Activated T-cell treated with anti-CD3 and anti-CD28 coated beads, Interleukin-2, amount 50 U/mL, for 4 hours (primary cell): ENCODE results near the gene PAX7. TPM values are rescaled to one million over a fixed set of nuclear protein-coding genes. Genes with fewer than 3 reads are reported as not detected.

Experiments used
- ATAC-seq, 2 donors: fragments of 200-7000 bp; cut with Tn5 transposase; one replicate each; pipeline ENCODE4 v1.10.0; 2021
- DNase-seq: peaks from one replicate; pipeline ENCODE4 v3.0.0-alpha.2; 2020
- H3K27me3 Mint-ChIP-seq: one replicate; pipeline ENCODE4 v1.8.0; 2021; ENCODE audit warnings: low read depth, mixed read lengths
- H3K36me3 Mint-ChIP-seq: one replicate; pipeline ENCODE4 v1.8.0; 2022; ENCODE audit warnings: mixed read lengths; ENCODE audit not compliant: insufficient read depth
- H3K4me1 Mint-ChIP-seq: one replicate; pipeline ENCODE4 v1.8.0; 2021; ENCODE audit warnings: low read depth, mixed read lengths
- H3K4me3 Mint-ChIP-seq: one replicate; pipeline ENCODE4 v1.8.0; 2021; ENCODE audit warnings: mild to moderate bottlenecking, moderate library complexity, mixed read lengths
- H3K9me3 Mint-ChIP-seq: one replicate; pipeline ENCODE4 v1.8.0; 2021; ENCODE audit warnings: mixed read lengths
- total RNA-seq, 3 donors: library from RNA; stranded (reverse); gene quantifications; one replicate each; pipeline ENCODE4 v1.2.1, GENCODE V29; 2021

PAX7 gene
- total RNA-seq, 3 donors from 2014 or later: not detected

GRCh38 chr1:18725231-18725895, 94.7 kb downstream of the PAX7 start:
- Mint-ChIP-seq H3K4me3 (no peak overlapping the region), H3K36me3 (no peaks in the 10 kb centered on the region), H3K4me1 (no peaks in the 10 kb centered on the region), H3K27me3 (peaks cover 64% of the 10 kb centered on the region), H3K9me3 (no peaks in the 10 kb centered on the region)
- DNase-seq: no peak
- no peak for ATAC-seq

DNA sequence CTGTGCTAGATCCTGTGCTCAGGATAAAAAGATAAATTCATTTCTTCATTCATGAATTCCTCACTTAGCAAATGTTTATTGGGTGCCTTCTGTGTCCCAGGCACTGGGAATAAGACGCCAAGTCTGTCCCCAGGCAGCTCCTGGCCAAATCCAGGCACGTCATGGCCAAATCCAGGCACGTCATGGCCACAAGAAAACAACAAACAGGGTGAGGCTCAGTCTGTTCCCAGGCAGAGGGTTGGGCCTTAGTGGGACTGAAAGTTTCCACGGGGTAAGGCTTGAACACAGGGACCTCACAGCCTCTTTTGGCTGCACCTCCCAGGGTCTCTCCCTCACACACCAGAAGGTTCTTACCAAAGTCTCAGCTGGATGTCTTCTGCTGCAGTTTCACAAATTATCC, 95.7 kb downstream of the PAX7 start:
- Mint-ChIP-seq H3K9me3 (no peaks in the 10 kb centered on the region), H3K36me3 (no peaks in the 10 kb centered on the region), H3K4me1 (no peaks in the 10 kb centered on the region), H3K4me3 (no peak overlapping the region), H3K27me3 (peaks cover 61% of the 10 kb centered on the region)
- no peak for DNase-seq
- ATAC-seq: no peak

- Mint-ChIP-seq H3K4me3 (no peak overlapping the region), H3K36me3 (no peaks in the 10 kb centered on the region), H3K27me3 (peaks cover 60% of the 10 kb centered on the region), H3K9me3 (no peaks in the 10 kb centered on the region), H3K4me1 (no peaks in the 10 kb centered on the region)
- DNase-seq (no peak), ATAC-seq (no peak)
Measured at GRCh38 chr1:18727956-18728355, 97.3 kb downstream of the PAX7 start.

GRCh38 chr1:18730321-18730720, 99.7 kb downstream of the PAX7 start:
- H3K27me3 Mint-ChIP-seq: peaks cover 61% of the 10 kb centered on the region
- no peaks in the 10 kb centered on the region for H3K4me1 Mint-ChIP-seq
- ATAC-seq: no peak
- no peaks in the 10 kb centered on the region for H3K36me3 Mint-ChIP-seq
- H3K4me3 Mint-ChIP-seq: no peak overlapping the region
- no peaks in the 10 kb centered on the region for H3K9me3 Mint-ChIP-seq
- no peak for DNase-seq

GRCh38 chr1:18731148-18731547, 100.5 kb downstream of the PAX7 start:
- ATAC-seq (no peak), DNase-seq (no peak)
- Mint-ChIP-seq H3K36me3 (no peaks in the 10 kb centered on the region), H3K27me3 (peaks cover 59% of the 10 kb centered on the region), H3K4me1 (no peaks in the 10 kb centered on the region), H3K4me3 (no peak overlapping the region), H3K9me3 (no peaks in the 10 kb centered on the region)

DNA sequence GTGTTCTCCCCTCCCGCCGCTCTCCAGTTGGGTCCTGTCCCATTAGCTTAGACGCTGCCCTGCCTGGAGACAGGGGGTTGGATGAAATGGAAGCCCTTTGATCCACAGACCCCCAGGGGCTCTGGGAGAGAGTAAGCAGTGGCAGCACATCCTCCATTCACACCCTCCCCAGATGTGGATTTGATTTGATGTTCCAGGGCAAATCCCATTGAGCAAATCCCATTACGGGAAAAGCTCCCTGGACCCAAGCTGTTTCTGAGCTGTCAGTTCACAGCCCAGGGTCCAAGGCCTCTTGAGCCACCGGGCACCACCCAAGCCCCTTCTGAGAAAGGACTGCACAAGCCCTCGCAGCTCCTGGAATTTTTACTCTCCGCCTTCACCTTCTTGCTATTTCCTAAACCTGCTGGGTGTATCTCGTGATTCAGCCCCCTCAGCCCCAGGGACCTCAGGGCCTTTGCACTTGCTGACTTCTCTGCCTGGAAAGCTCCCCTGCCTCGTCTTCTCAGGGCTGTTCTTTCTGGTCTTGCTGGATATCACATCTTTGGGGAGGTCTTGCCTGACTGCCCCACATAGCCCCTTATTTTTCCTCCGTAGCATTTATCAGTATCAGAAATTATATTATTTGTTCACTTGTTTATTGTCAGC, 101.1 kb downstream of the PAX7 start:
- Mint-ChIP-seq H3K4me3 (no peak overlapping the region), H3K9me3 (no peaks in the 10 kb centered on the region), H3K4me1 (no peaks in the 10 kb centered on the region), H3K27me3 (peaks cover 58% of the 10 kb centered on the region), H3K36me3 (no peaks in the 10 kb centered on the region)
- no peak for DNase-seq
- no peak for ATAC-seq

DNA sequence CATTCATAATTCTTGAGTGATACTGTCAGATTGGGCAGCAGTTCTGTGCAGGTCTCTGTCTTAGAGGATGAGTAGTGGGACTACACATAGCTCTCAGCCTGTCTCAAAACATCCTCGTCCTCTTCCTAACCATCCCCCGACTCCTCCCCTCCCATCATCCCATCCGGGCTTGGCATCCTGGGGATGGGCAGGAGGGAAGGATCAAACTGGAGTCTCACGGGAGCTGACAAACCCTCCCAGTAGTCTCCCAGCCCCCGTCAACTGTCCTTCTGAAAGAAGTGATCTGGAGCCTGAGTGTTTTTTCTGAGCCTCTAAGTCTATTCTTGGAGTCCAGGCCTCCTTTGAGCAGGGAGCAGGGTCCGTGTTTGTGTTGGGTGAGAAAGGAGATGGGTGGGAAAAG, 102.0 kb downstream of the PAX7 start:
- ATAC-seq: no peak
- no peak for DNase-seq
- H3K4me3 Mint-ChIP-seq: no peak overlapping the region
- H3K27me3 Mint-ChIP-seq: peaks cover 48% of the 10 kb centered on the region
- H3K9me3 Mint-ChIP-seq: no peaks in the 10 kb centered on the region
- no peaks in the 10 kb centered on the region for H3K4me1 Mint-ChIP-seq
- no peaks in the 10 kb centered on the region for H3K36me3 Mint-ChIP-seq

DNA sequence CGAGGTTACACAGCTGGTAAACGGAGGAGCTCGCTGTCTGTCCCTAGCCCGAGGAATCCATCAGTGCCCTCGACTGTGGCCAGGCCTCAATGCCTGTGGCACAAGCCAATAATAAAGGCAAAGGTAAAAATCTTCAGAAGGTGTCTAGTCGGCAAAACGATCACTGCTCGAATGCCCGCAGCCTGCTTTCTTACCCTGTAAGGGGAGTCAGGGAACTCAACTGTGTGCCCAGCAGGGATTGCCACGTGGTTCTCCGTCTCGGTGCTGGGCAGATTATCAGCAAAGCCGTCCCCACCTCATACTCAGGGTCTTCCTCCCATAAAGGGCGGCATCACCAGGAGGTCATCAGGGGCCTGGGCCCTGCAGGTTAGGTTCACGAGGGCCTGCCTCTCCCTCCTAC, 103.4 kb downstream of the PAX7 start:
- DNase-seq (no peak), ATAC-seq (no peak)
- Mint-ChIP-seq H3K4me3 (no peak overlapping the region), H3K27me3 (peaks cover 44% of the 10 kb centered on the region), H3K4me1 (no peaks in the 10 kb centered on the region), H3K36me3 (no peaks in the 10 kb centered on the region), H3K9me3 (no peaks in the 10 kb centered on the region)

DNA sequence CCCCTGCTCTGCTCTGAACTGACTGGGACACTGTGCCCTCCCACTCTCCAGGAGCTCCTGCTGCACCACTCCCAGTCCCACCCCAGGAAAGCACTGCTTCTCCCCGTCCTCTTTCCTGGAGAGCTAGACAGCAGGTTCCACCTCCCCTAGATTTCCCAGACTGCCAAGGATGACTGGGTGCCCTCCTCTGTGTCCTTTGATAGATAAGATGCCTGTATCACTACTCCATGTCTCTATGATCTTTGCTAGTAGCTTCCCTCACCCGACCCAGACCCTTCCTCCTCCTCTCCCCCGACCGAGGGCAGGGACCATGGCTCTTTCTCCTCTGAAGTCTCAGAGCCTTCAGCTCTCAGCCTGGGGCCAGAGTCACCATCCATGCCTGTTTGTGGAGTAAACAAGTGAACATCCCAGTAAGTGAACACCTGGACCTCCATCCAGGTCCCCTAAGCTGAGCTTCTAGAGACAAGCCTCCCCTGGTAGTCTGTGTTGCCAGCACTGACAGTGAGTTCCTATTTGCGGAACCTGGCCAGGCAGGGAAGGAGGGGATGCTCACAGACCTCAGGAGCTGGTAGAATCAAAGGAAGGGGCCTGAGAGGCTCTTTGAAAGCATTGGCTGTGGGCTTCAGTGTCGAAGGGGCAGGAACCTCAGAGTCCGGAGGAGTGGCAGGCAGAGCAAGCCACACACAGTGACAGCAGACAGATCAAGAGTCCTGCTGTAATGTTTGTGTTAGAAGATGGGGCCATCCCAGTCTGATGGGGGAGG, 104.0 kb downstream of the PAX7 start:
- peaks cover 40% of the 10 kb centered on the region for H3K27me3 Mint-ChIP-seq

DNA sequence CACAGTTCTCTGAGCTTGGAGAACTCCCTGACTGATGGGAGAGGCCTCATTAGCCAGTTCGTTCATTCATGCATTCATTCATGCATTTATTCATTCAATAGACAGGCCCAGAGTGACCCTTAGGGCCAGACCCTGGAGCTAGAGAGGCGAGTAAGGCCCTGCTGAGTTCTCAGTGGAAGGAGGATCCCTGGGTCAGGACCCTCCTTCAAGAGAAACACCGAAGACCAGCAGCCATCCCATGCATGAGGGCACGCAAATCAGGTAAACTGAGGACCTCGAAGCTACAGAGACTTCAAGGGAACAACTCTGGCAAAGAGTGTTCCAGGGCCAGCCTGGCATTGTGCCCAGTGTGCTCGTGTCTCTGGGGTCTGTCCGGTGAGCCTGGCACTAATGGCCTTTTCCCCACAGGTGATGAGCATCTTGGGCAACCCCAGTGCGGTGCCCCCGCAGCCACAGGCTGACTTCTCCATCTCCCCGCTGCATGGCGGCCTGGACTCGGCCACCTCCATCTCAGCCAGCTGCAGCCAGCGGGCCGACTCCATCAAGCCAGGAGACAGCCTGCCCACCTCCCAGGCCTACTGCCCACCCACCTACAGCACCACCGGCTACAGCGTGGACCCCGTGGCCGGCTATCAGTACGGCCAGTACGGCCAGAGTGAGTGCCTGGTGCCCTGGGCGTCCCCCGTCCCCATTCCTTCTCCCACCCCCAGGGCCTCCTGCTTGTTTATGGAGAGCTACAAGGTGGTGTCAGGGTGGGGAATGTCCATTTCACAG, 104.8 kb downstream of the PAX7 start:
- no peaks in the 10 kb centered on the region for H3K9me3 Mint-ChIP-seq
- no peaks in the 10 kb centered on the region for H3K4me1 Mint-ChIP-seq
- H3K27me3 Mint-ChIP-seq: peaks cover 41% of the 10 kb centered on the region
- no peak for ATAC-seq
- H3K4me3 Mint-ChIP-seq: no peak overlapping the region
- no peaks in the 10 kb centered on the region for H3K36me3 Mint-ChIP-seq
- DNase-seq: no peak

More for the DNA sequence above, 104.0 kb downstream of the PAX7 start:
- ATAC-seq: no peak
- Mint-ChIP-seq H3K36me3 (no peaks in the 10 kb centered on the region), H3K4me1 (no peaks in the 10 kb centered on the region), H3K4me3 (no peak overlapping the region), H3K9me3 (no peaks in the 10 kb centered on the region)
- DNase-seq: no peak

DNA sequence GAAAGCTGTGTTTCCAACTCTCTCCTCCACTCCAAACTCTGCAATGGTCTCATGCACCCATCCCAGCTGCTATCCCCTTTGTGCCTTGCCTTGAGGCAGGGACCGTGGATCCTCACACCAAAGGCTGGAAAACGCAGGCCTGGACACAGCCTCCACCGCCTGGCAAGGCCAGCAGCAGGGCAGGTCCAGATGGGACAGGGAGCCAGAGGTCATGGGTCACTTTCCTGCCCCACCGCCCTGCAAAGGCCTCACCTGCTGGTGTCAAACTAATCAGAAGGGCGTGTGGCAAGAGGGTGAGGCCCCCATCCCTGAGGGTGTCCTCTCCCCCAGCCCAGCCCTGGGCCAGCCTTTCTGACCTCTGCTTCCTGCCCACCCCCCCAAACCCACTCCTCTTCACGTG, 106.3 kb downstream of the PAX7 start:
- H3K4me1 Mint-ChIP-seq: no peaks in the 10 kb centered on the region
- DNase-seq (no peak), ATAC-seq (no peak)
- H3K9me3 Mint-ChIP-seq: no peaks in the 10 kb centered on the region
- H3K36me3 Mint-ChIP-seq: no peaks in the 10 kb centered on the region
- no peak overlapping the region for H3K4me3 Mint-ChIP-seq
- H3K27me3 Mint-ChIP-seq: peaks cover 40% of the 10 kb centered on the region

GRCh38 chr1:18738126-18738525, 107.5 kb downstream of the PAX7 start:
- no peaks in the 10 kb centered on the region for H3K9me3 Mint-ChIP-seq
- H3K4me1 Mint-ChIP-seq: no peaks in the 10 kb centered on the region
- no peaks in the 10 kb centered on the region for H3K36me3 Mint-ChIP-seq
- ATAC-seq: no peak
- no peak for DNase-seq
- H3K4me3 Mint-ChIP-seq: no peak overlapping the region
- peaks cover 34% of the 10 kb centered on the region for H3K27me3 Mint-ChIP-seq

- H3K4me3 Mint-ChIP-seq: no peak overlapping the region
- H3K27me3 Mint-ChIP-seq: peaks cover 29% of the 10 kb centered on the region
- H3K9me3 Mint-ChIP-seq: no peaks in the 10 kb centered on the region
- no peak for ATAC-seq
- no peaks in the 10 kb centered on the region for H3K36me3 Mint-ChIP-seq
- H3K4me1 Mint-ChIP-seq: no peaks in the 10 kb centered on the region
- no peak for DNase-seq
Measured at GRCh38 chr1:18738617-18739016, 108.0 kb downstream of the PAX7 start.

- H3K27me3 Mint-ChIP-seq: peaks cover 32% of the 10 kb centered on the region
- H3K4me1 Mint-ChIP-seq: no peaks in the 10 kb centered on the region
- ATAC-seq (no peak), DNase-seq (no peak)
- H3K36me3 Mint-ChIP-seq: no peaks in the 10 kb centered on the region
- no peaks in the 10 kb centered on the region for H3K9me3 Mint-ChIP-seq
- H3K4me3 Mint-ChIP-seq: no peak overlapping the region
Measured at GRCh38 chr1:18739408-18739807, 108.8 kb downstream of the PAX7 start.
